HepG2 (cell line): ENCODE results near the gene PAK2. TPM values are rescaled to one million over a fixed set of nuclear protein-coding genes. Genes with fewer than 3 reads are reported as not detected.

ENCODE experiments used
- ATAC-seq: fragments of 200-7000 bp; cut with Tn5 transposase; 3 replicates; pipeline ENCODE4 v1.9.1; 2020; ENCODE audit warnings: mild to moderate bottlenecking, moderate library complexity
- BruUV-seq: library from RNA; stranded (reverse); fragments of 400-500 nt; replicated peaks from 2 replicates; lab custom pipeline; 2021; lab: Mats Ljungman, UMichigan
- CTCF ChIA-PET: fragments of 300-600 bp; formaldehyde crosslinking; extraction: SDS; loops from one replicate; lab custom pipeline; 2021; ENCODE audit warnings: low total read pairs, inconsistent platforms, low intra/inter-chr PET ratio; lab: Yijun Ruan, JAX
- POLR2A ChIA-PET: fragments of 350-600 bp; sonication (Branson Sonifier 250); formaldehyde crosslinking; loops from one replicate; lab custom pipeline; 2020; ENCODE audit warnings: antibody characterized with exemption, inconsistent platforms; lab: Yijun Ruan, JAX
- DNase-seq: peaks from one replicate; pipeline ENCODE4 v3.0.0-alpha.2; 2015; ENCODE audit warnings: low spot score
- FAIRE-seq: peaks from 3 replicates; lab custom pipeline; 2011; peaks lifted over from hg19 to GRCh38; lab: Jason Lieb, UNC
- H2AFZ ChIP-seq: one replicate; pipeline ENCODE4 v1.6.1; 2011; ENCODE audit warnings: low read length, inconsistent platforms
- H3K27ac ChIP-seq: fragments of 300-600 bp; 3 replicates; pipeline ENCODE4 v1.8.0; 2011; ENCODE audit warnings: mixed run types, mild to moderate bottlenecking, mixed read lengths, low read length, inconsistent platforms; ENCODE audit not compliant: insufficient read depth; ENCODE audit errors: extremely low read length
- H3K27me3 ChIP-seq, 2 experiments: fragments of 200-600 bp in 1 of 2; 2 replicates in 1 of 2; 3 replicates in 1 of 2; pipeline versions ENCODE4 v1.6.0 to v1.8.0; 2011; ENCODE audit warnings: low read length in 2 of 2, mild to moderate bottlenecking in 2 of 2, moderate library complexity in 2 of 2, inconsistent platforms in 1 of 2; ENCODE audit not compliant: insufficient read depth in 2 of 2, control insufficient read depth in 1 of 2
- H3K36me3 ChIP-seq, 2 experiments: fragments of 200-600 bp in 1 of 2; replicated peaks in 1 of 2; 2 replicates in 1 of 2; 3 replicates in 1 of 2; pipeline versions ENCODE4 v1.5.1 to v1.8.0; 2011; ENCODE audit warnings: low read length in 2 of 2, inconsistent platforms in 1 of 2; ENCODE audit not compliant: insufficient read depth in 2 of 2, control insufficient read depth in 1 of 2
- H3K4me1 ChIP-seq: 2 replicates; pipeline ENCODE4 v1.5.1; 2012; ENCODE audit warnings: low read length, inconsistent platforms; ENCODE audit not compliant: insufficient read depth
- H3K4me2 ChIP-seq: 2 replicates; pipeline ENCODE4 v1.6.0; 2011; ENCODE audit warnings: low read depth, low read length, inconsistent platforms
- H3K4me3 ChIP-seq, 3 experiments: fragments of 200-600 bp in 1 of 3; sonication (generic), shearing (Covaris generic) in 1 of 3; replicated peaks in 1 of 3; 2 replicates each; pipeline ENCODE4 v1.5.1; 2011 to 2016; ENCODE audit warnings: low read length in 3 of 3, inconsistent platforms in 2 of 3, low read depth in 2 of 3, mild to moderate bottlenecking in 2 of 3, control low read depth in 1 of 3, mixed read lengths in 1 of 3; ENCODE audit not compliant: insufficient read depth in 1 of 3
- H3K79me2 ChIP-seq: one replicate; pipeline ENCODE4 v1.6.1; 2011; ENCODE audit warnings: low read length, inconsistent platforms; ENCODE audit not compliant: insufficient read depth
- H3K9ac ChIP-seq: 2 replicates; pipeline ENCODE4 v1.6.0; 2011; ENCODE audit warnings: mild to moderate bottlenecking, low read depth, low read length, inconsistent platforms; ENCODE audit not compliant: insufficient read depth
- H3K9me3 ChIP-seq: 2 replicates; pipeline ENCODE4 v1.5.1; 2012; ENCODE audit warnings: mild to moderate bottlenecking, low read length
- H4K20me1 ChIP-seq: 2 replicates; pipeline ENCODE4 v1.6.0; 2011; ENCODE audit warnings: inconsistent platforms, mild to moderate bottlenecking, low read length, moderate library complexity; ENCODE audit not compliant: insufficient read depth
- E2F2 ChIP-seq: sonication (generic); formaldehyde crosslinking; IDR thresholded peaks from 2 replicates; pipeline ENCODE4 v1.4.0; 2020; ENCODE audit warnings: missing genetic modification reagents, borderline replicate concordance
- FOXA1 ChIP-seq, 2 experiments: fragments of 450-650 bp in 1 of 2; sonication (generic) in 1 of 2; formaldehyde crosslinking in 1 of 2; IDR thresholded peaks; 2 replicates each; pipeline versions ENCODE4 v1.4.0 to v1.6.1; 2016 to 2020; ENCODE audit warnings: missing genetic modification reagents in 1 of 2
- HIC2 ChIP-seq: sonication (generic); formaldehyde crosslinking; IDR thresholded peaks from 2 replicates; pipeline ENCODE4 v1.9.0; 2022; ENCODE audit warnings: low read depth, missing genetic modification reagents
- JUNB ChIP-seq: sonication (generic); formaldehyde crosslinking; IDR thresholded peaks from 2 replicates; pipeline ENCODE4 v1.8.0; 2022; ENCODE audit warnings: missing genetic modification reagents, mild to moderate bottlenecking, borderline replicate concordance
- MED13 ChIP-seq: sonication (generic); formaldehyde crosslinking; IDR thresholded peaks from 2 replicates; pipeline ENCODE4 v1.5.0; 2020; ENCODE audit warnings: missing genetic modification reagents
- NFAT5 ChIP-seq: sonication (generic); formaldehyde crosslinking; IDR thresholded peaks from 2 replicates; pipeline ENCODE4 v1.4.0; 2020; ENCODE audit warnings: missing genetic modification reagents
- TAF15 ChIP-seq: fragments of 200-400 bp; formaldehyde crosslinking; IDR thresholded peaks from one replicate; pipeline ENCODE4 v1.6.1; 2018; ENCODE audit warnings: mild to moderate bottlenecking, low read depth, low read length; ENCODE audit not compliant: poor library complexity, severe bottlenecking
- TCF7 ChIP-seq: sonication (generic); IDR thresholded peaks from 2 replicates; pipeline ENCODE4 v1.6.1; 2016; ENCODE audit warnings: antibody characterized with exemption, low read depth
- ZBTB33 ChIP-seq: sonication (generic); formaldehyde crosslinking; IDR thresholded peaks from 2 replicates; pipeline ENCODE4 v1.4.0; 2020; ENCODE audit warnings: missing genetic modification reagents
- ZNF34 ChIP-seq: sonication (generic); formaldehyde crosslinking; IDR thresholded peaks from 2 replicates; pipeline ENCODE4 v1.4.0; 2020; ENCODE audit warnings: mild to moderate bottlenecking, missing genetic modification reagents, borderline replicate concordance
- WGBS: methylation state at CpG from one replicate; pipeline ENCODE4 v1.1.6; 2017; ENCODE audit warnings: low lambda C conversion rate; 5-methylcytosine and 5-hydroxymethylcytosine counted together
- in situ Hi-C: cut with HindIII; loops from 2 replicates; pipeline ENCODE4 v1.10.0; 2017; ENCODE audit warnings: low pct_unique_long_range_greater_than_20kb; ENCODE audit not compliant: extremely low pct_ligation_motif_present
- intact Hi-C: fragments of 100-400 bp; cut with micrococcal nuclease; formaldehyde crosslinking; loops from one replicate; pipeline ENCODE4 v1.10.0; 2022; ENCODE audit not compliant: unreplicated experiment
- polyA plus RNA-seq, 8 experiments: library from polyadenylated mRNA; depleted of rRNA in 3 of 8; stranded (reverse) in 7 of 8; unstranded in 1 of 8; fragments of >200 nt; fragmentation: Illumina TruSeq in 4 of 8; extraction: Trizol in 4 of 8; gene quantifications; 2 replicates each; pipeline versions ENCODE4 v1.2.1 to v1.2.3, GENCODE V29; 2011 to 2016; ENCODE audit warnings: low read depth in 4 of 8, missing spikeins in 1 of 8, mixed read lengths in 1 of 8; ENCODE audit not compliant: insufficient read depth in 1 of 8
- total RNA-seq, 5 experiments: library from RNA; depleted of rRNA; stranded (reverse); fragments of >200 nt; fragmentation: Illumina TruSeq; extraction: Trizol; gene quantifications; 2 replicates each; pipeline ENCODE4 v1.2.3, GENCODE V29; 2016; ENCODE audit warnings: low read depth in 1 of 5

PAK2 gene
- total and polyA plus RNA-seq, 2 of the 13 experiments (the other 11 are each of a cell fraction or from before 2014, with no cell fraction given) = 23.0 to 24.7 TPM

GRCh38 chr3:196867155-196867506, 127.5 kb downstream of the PAK2 start (continued):
- TF ChIP-seq FOXA1 (IDR thresholded peaks at IDR 0.05) (no peak), FOXA1 (CRISPR knock-in tag; IDR thresholded peaks at IDR 0.05) (peak; percentile 19; the same call in 1 of the 2 replicates)

- intact Hi-C loops = no loop called here
- WGBS = 2% methylated on average over 43 of the region's 93 CpGs
- TF ChIP-seq TCF7 (no peak), HIC2 (CRISPR knock-in tag) (no peak), JUNB (CRISPR knock-in tag) (no peak), TAF15 (no peak), NFAT5 (CRISPR knock-in tag) (no peak), MED13 (CRISPR knock-in tag) (no peak), ZNF34 (CRISPR knock-in tag) (no peak), ZBTB33 (no peak), E2F2 (CRISPR knock-in tag) (no peak)
Observed at GRCh38 chr3:196867507-196868296, 128.0 kb downstream of the PAK2 start, which contains the start of gene SENP5. Gene SENP5 (plus strand): TSS chr3:196867920. CDS start chr3:196885182, 17,262 bp downstream.

More at GRCh38 chr3:196867507-196868296, 128.0 kb downstream of the PAK2 start, which contains the start of gene SENP5:
- Histone ChIP-seq H3K9ac (peak within 1 kb of the TSS; percentile 97), H3K4me2 (peak within 1 kb of the TSS; percentile 91), H3K79me2 (peaks cover 48% of the 10 kb centered on the region), H2AFZ (no peak within 1 kb of the TSS), H3K9me3 (no peaks in the 10 kb centered on the region), H4K20me1 (peaks cover 11% of the 10 kb centered on the region), H3K36me3 (peaks cover 1 to 6% of the 10 kb centered on the region in 2 experiments; a peak in 4 of 5 replicates), H3K4me3 (peak within 1 kb of the TSS; percentile 66 to 97 (median 96)), H3K27ac (peak within 1 kb of the TSS; percentile 89), H3K4me1 (peaks cover 29% of the 10 kb centered on the region), H3K27me3 (no peaks in the 10 kb centered on the region)
- ATAC-seq (peak; percentile 93), FAIRE-seq (no peak), DNase-seq (peak; percentile 75)
- in situ Hi-C loops = no loop called here
- CTCF ChIA-PET = no interaction called here
- POLR2A ChIA-PET = interaction anchor here (0.6 to 2.6 kb wide), 12 partner anchors 9 to 202 kb away, joined by 3 to 33 read pairs (median 4); partner anchors contain the start of gene NCBP2
- BruUV-seq = no TSS peak
